Measurements from ENCODE around the gene CNOT11. TPM values are rescaled to one million over a fixed set of nuclear protein-coding genes. Genes with fewer than 3 reads are reported as not detected.

The CNOT11 gene
- total and polyA plus RNA-seq, 2 of the 13 experiments (the other 11 are each of a cell fraction or from before 2014, with no cell fraction given), result 114 to 209 TPM

- TF ChIP-seq, protein P1, sequence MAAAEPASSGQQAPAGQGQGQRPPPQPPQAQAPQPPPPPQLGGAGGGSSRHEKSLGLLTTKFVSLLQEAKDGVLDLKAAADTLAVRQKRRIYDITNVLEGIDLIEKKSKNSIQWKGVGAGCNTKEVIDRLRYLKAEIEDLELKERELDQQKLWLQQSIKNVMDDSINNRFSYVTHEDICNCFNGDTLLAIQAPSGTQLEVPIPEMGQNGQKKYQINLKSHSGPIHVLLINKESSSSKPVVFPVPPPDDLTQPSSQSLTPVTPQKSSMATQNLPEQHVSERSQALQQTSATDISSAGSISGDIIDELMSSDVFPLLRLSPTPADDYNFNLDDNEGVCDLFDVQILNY (CRISPR knock-in tag; conservative IDR thresholded peaks at IDR 0.05), result peak; percentile 65; the same call in 1 of the 2 replicates
- no peak for TF ChIP-seq CCAR2 (optimal IDR thresholded peaks at IDR 0.05; ENCODE audit: low read depth, low read length)
- no peak for TF ChIP-seq ZNF577 (CRISPR knock-in tag; IDR thresholded peaks at IDR 0.05; ENCODE audit: borderline replicate concordance, low read depth)
- 0 out of 2 replicates have a peak, but pooled peaks have one; percentile 50 for TF ChIP-seq KDM1A (CRISPR knock-in tag; IDR thresholded peaks at IDR 0.05)
- peak; percentile 96; the same call in 1 of the 2 replicates for TF ChIP-seq MEIS1 (CRISPR knock-in tag; IDR thresholded peaks at IDR 0.05; ENCODE audit: borderline replicate concordance)
- no peak for TF ChIP-seq RAD51 (IDR thresholded peaks at IDR 0.05; ENCODE audit: borderline replicate concordance)
- TF ChIP-seq MED8 (CRISPR knock-in tag; IDR thresholded peaks at IDR 0.05; ENCODE audit: insufficient replicate concordance), result peak; percentile 95
- peak; percentile 97; the same call in 1 of the 2 replicates for TF ChIP-seq ZNF670 (CRISPR knock-in tag; IDR thresholded peaks at IDR 0.05; ENCODE audit: borderline replicate concordance)
- peak; percentile 18 to 42; a peak in 1 of 4 replicates for TF ChIP-seq NR2F1 (CRISPR knock-in tag; IDR thresholded peaks at IDR 0.05)
- peak; percentile 26 for TF ChIP-seq ZNF446 (CRISPR knock-in tag; IDR thresholded peaks at IDR 0.05)
- TF ChIP-seq ZNF225 (CRISPR knock-in tag; IDR thresholded peaks at IDR 0.05), result peak; percentile 67; the same call in 1 of the 2 replicates
- no peak for TF ChIP-seq USF2 (IDR thresholded peaks at IDR 0.05; ENCODE audit: low read depth, low read length)
- TF ChIP-seq USF2 (CRISPR knock-in tag; IDR thresholded peaks at IDR 0.05; ENCODE audit: borderline replicate concordance), result no peak; the same call in 1 of the 2 replicates
- peak; percentile 98 for TF ChIP-seq BRD4 (CRISPR knock-in tag; IDR thresholded peaks at IDR 0.05)
- peak; percentile 86 for TF ChIP-seq KLF15 (CRISPR knock-in tag; IDR thresholded peaks at IDR 0.05; ENCODE audit: borderline replicate concordance)
- TF ChIP-seq, protein P2, sequence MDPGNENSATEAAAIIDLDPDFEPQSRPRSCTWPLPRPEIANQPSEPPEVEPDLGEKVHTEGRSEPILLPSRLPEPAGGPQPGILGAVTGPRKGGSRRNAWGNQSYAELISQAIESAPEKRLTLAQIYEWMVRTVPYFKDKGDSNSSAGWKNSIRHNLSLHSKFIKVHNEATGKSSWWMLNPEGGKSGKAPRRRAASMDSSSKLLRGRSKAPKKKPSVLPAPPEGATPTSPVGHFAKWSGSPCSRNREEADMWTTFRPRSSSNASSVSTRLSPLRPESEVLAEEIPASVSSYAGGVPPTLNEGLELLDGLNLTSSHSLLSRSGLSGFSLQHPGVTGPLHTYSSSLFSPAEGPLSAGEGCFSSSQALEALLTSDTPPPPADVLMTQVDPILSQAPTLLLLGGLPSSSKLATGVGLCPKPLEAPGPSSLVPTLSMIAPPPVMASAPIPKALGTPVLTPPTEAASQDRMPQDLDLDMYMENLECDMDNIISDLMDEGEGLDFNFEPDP (CRISPR knock-in tag; conservative IDR thresholded peaks at IDR 0.05), result no peak
- no peak; the same call in 1 of the 2 replicates for TF ChIP-seq CREB1 (IDR thresholded peaks at IDR 0.05)
- TF ChIP-seq CREB1 (CRISPR knock-in tag; IDR thresholded peaks at IDR 0.05), result no peak
- peak; percentile 90 for TF ChIP-seq ZNF609 (CRISPR knock-in tag; IDR thresholded peaks at IDR 0.05; ENCODE audit: borderline replicate concordance)
- TF ChIP-seq ERF (CRISPR knock-in tag; IDR thresholded peaks at IDR 0.05), result peak; percentile 96
Observed at GRCh38 chr2:101308432-101309210, 55.9 kb downstream of the CNOT11 start, which contains the start of gene RNF149 (continued).

All from HepG2 (cell line).